OCI-LY3 (cell line): ENCODE measurements around the gene ZNF521.

Experiments used
- CTCF ChIP-seq: fragments of 200-600, 300-600 bp; sonication (generic); IDR thresholded peaks from 2 replicates; pipeline ENCODE4 v1.5.1; 2014; ENCODE audit warnings: antibody characterized with exemption, low read length, low read depth
- EZH2phosphoT487 ChIP-seq: fragments of 200-600 bp; shearing (Covaris generic); IDR thresholded peaks from 2 replicates; pipeline ENCODE4 v1.6.1; 2018; ENCODE audit warnings: antibody characterized with exemption, mixed run types, low read depth

GRCh38 chr18:25062720-25063119, 289.2 kb downstream of the ZNF521 start:
- TF ChIP-seq CTCF (peak; percentile 11; the same call in 1 of the 2 replicates), EZH2phosphoT487 (no peak)
